HUES6 (cell line): ENCODE results near the gene TNNC1.

Source experiments
- H3K27ac ChIP-seq: 2 replicates; pipeline ENCODE4 v1.7.0; 2013; ENCODE audit warnings: low read depth, mild to moderate bottlenecking, low read length, inconsistent platforms
- H3K27me3 ChIP-seq: 2 replicates; pipeline ENCODE4 v1.6.1; 2013; ENCODE audit warnings: low read length; ENCODE audit not compliant: control insufficient read depth, insufficient read depth
- H3K36me3 ChIP-seq: 2 replicates; pipeline ENCODE4 v1.6.1; 2013; ENCODE audit warnings: low read length; ENCODE audit not compliant: control insufficient read depth, insufficient read depth
- H3K4me1 ChIP-seq: 2 replicates; pipeline ENCODE4 v1.6.1; 2013; ENCODE audit warnings: low read length; ENCODE audit not compliant: control insufficient read depth, insufficient read depth
- H3K4me3 ChIP-seq: 2 replicates; pipeline ENCODE4 v1.5.1; 2013; ENCODE audit warnings: low read depth, low read length
- H3K9ac ChIP-seq: one replicate; pipeline ENCODE4 v1.6.1; 2013; ENCODE audit warnings: mild to moderate bottlenecking, low read length
- H3K9me3 ChIP-seq: 2 replicates; pipeline ENCODE4 v1.6.1; 2013; ENCODE audit warnings: low read depth, low read length; ENCODE audit not compliant: control insufficient read depth, insufficient read depth

The TNNC1 gene

GRCh38 chr3:52453496-52454249 is at the start of gene TNNC1:
Gene TNNC1, minus strand, starts transcription at chr3:52454041. Its CDS starts 26 bp downstream, at chr3:52454015.
- peak within 1 kb of the TSS; percentile 41 for H3K9ac ChIP-seq
- no peaks in the 10 kb centered on the region for H3K9me3 ChIP-seq
- no peak within 1 kb of the TSS for H3K27ac ChIP-seq
- peaks cover 44% of the 10 kb centered on the region for H3K4me1 ChIP-seq
- peaks cover 15% of the 10 kb centered on the region for H3K36me3 ChIP-seq
- H3K27me3 ChIP-seq, result no peaks in the 10 kb centered on the region
- peak within 1 kb of the TSS; percentile 29; the same call in 1 of the 2 replicates for H3K4me3 ChIP-seq

DNA sequence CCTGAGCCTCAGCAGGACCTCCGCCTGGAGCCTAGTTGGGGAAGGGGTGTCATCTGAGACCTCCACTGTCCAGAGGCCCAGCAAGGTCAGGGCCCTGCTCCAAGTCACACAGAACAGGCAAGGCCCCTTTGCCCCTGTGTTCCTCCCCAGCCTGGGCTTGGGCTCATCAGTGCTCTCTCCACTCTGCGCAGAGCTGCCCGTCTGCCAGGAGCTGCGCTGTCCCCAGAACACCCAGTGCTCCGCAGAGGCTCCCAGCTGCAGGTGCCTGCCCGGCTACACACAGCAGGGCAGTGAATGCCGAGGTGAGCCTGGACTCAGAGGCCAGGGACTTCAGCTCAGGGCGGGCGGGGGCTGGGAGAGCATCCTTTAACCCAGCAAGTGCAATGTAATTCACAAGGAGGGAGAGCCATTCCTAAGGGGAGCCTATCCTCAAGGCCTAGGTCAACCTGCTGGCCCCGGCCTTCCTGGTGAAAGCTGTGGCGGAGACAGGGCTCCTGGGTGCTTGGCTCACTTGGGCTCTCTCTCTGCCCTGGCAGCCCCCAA is 49.0 kb upstream of the TNNC1 start:
- H3K4me1 ChIP-seq, result no peaks in the 10 kb centered on the region; the same call in 1 of the 2 replicates

GRCh38 chr3:52502001-52502400 is 48.2 kb upstream of the TNNC1 start:
- Histone ChIP-seq H3K36me3 (no peaks in the 10 kb centered on the region), H3K4me3 (no peak overlapping the region), H3K27ac (no peak overlapping the region), H3K4me1 (no peaks in the 10 kb centered on the region; the same call in 1 of the 2 replicates), H3K9me3 (no peaks in the 10 kb centered on the region), H3K9ac (no peak overlapping the region), H3K27me3 (no peaks in the 10 kb centered on the region)

More for the DNA sequence above, 49.0 kb upstream of the TNNC1 start:
- no peak overlapping the region for H3K4me3 ChIP-seq
- no peak overlapping the region for H3K9ac ChIP-seq
- no peak overlapping the region for H3K27ac ChIP-seq
- no peaks in the 10 kb centered on the region for H3K27me3 ChIP-seq
- no peaks in the 10 kb centered on the region for H3K36me3 ChIP-seq
- no peaks in the 10 kb centered on the region for H3K9me3 ChIP-seq

DNA sequence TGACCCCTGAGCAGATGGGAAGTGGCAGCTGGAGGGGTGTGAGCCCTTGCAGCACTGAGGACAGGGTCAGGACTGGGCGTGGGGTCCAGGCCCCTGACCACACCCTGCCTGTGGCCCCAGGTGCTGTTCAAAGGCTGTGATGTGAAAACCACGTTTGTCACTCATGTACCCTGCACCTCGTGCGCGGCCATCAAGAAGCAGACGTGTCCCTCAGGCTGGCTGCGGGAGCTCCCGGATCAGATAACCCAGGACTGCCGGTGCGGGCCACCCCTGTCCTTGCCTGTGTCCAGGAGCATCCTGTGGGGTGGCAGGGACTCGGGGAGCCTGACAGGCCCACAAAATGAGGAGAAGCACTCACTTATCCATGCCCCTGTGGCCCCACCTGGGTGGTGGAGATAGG is 47.2 kb upstream of the TNNC1 start:
- Histone ChIP-seq H3K9me3 (no peaks in the 10 kb centered on the region), H3K4me1 (no peaks in the 10 kb centered on the region; the same call in 1 of the 2 replicates), H3K27ac (no peak overlapping the region), H3K36me3 (no peaks in the 10 kb centered on the region), H3K9ac (no peak overlapping the region), H3K27me3 (no peaks in the 10 kb centered on the region), H3K4me3 (no peak overlapping the region)

- Histone ChIP-seq H3K9me3 (no peaks in the 10 kb centered on the region), H3K4me1 (no peaks in the 10 kb centered on the region), H3K27ac (no peak overlapping the region), H3K36me3 (no peaks in the 10 kb centered on the region; the same call in 1 of the 2 replicates), H3K27me3 (no peaks in the 10 kb centered on the region), H3K9ac (no peak overlapping the region), H3K4me3 (no peak overlapping the region)
These were observed 44.6 kb upstream of the TNNC1 start for GRCh38 chr3:52498137-52499054.

GRCh38 chr3:52495777-52496602 is 42.1 kb upstream of the TNNC1 start:
- no peaks in the 10 kb centered on the region for H3K27me3 ChIP-seq
- no peaks in the 10 kb centered on the region for H3K4me1 ChIP-seq
- no peaks in the 10 kb centered on the region for H3K9me3 ChIP-seq
- no peak overlapping the region for H3K9ac ChIP-seq
- H3K27ac ChIP-seq, result no peak overlapping the region
- H3K36me3 ChIP-seq, result peaks cover 23% of the 10 kb centered on the region
- H3K4me3 ChIP-seq, result no peak overlapping the region

GRCh38 chr3:52494886-52495495 is 41.1 kb upstream of the TNNC1 start, which contains the start of gene STAB1:
Gene STAB1, plus strand, starts transcription at chr3:52495338. Its CDS starts 76 bp downstream, at chr3:52495414.
- no peaks in the 10 kb centered on the region for H3K4me1 ChIP-seq

GRCh38 chr3:52494445-52494844 is 40.6 kb upstream of the TNNC1 start:
- no peak overlapping the region for H3K9ac ChIP-seq
- H3K4me1 ChIP-seq, result no peaks in the 10 kb centered on the region
- H3K27ac ChIP-seq, result no peak overlapping the region; the same call in 1 of the 2 replicates

More at GRCh38 chr3:52494886-52495495, 41.1 kb upstream of the TNNC1 start, which contains the start of gene STAB1:
- H3K36me3 ChIP-seq, result peaks cover 33% of the 10 kb centered on the region
- H3K27ac ChIP-seq, result no peak within 1 kb of the TSS; the same call in 1 of the 2 replicates
- H3K27me3 ChIP-seq, result no peaks in the 10 kb centered on the region
- no peaks in the 10 kb centered on the region for H3K9me3 ChIP-seq
- H3K4me3 ChIP-seq, result no peak within 1 kb of the TSS
- no peak within 1 kb of the TSS for H3K9ac ChIP-seq

DNA sequence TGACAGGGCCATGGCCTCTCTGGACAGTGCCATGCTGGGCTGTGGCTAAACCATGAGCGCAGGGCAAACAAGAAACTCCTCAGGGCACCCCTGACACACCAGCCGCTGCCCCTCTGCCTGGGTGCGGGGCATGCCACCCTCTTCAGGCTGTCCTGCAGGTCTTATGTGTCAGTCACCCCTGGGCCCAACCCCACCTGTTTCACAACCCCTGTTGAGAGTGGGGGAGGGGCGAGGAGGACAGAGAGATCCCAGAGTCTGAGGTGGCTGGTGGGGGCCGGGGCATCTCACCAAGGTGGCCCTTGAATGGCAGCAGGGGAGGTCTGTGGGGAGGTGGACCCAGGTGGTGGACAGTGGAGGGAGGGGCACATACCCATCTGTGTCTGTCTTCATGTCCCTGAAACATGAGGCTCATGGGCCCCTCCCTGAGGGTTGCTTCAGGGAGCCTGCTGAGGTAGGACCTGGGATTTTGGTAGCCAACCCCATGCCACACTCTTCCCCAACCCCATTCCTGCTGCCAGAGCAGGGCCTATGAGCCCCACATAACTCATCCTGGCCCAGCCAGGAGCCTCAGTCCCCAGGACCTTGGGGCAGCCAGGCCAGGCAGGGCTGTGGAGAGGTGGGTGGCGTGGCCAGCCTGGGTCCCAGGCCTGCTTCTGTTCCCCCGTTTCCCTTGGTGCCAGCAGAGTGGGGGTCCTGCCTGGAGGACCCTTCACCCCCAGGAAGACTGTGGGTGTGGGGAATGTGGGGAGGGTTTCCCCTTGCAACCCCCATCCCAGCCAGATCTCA is 39.6 kb upstream of the TNNC1 start:
- H3K27ac ChIP-seq, result no peak overlapping the region

More at GRCh38 chr3:52494445-52494844, 40.6 kb upstream of the TNNC1 start:
- Histone ChIP-seq H3K9me3 (no peaks in the 10 kb centered on the region), H3K36me3 (peaks cover 38% of the 10 kb centered on the region), H3K4me3 (no peak overlapping the region), H3K27me3 (no peaks in the 10 kb centered on the region)

More for the DNA sequence above, 39.6 kb upstream of the TNNC1 start:
- Histone ChIP-seq H3K27me3 (no peaks in the 10 kb centered on the region), H3K4me3 (no peak overlapping the region), H3K36me3 (peaks cover 47% of the 10 kb centered on the region), H3K9ac (no peak overlapping the region), H3K9me3 (no peaks in the 10 kb centered on the region), H3K4me1 (no peaks in the 10 kb centered on the region)
